SK-N-SH (cell line): ENCODE results near the gene SLC36A4. TPM values are rescaled to one million over a fixed set of nuclear protein-coding genes. Genes with fewer than 3 reads are reported as not detected.
A peak's percentile ranks its signal among the peaks of the same experiment; 100 is the strongest.

Experiments
- CTCF ChIA-PET: fragments of 300-600, 350-600 bp; formaldehyde crosslinking; extraction: SDS; loops from one replicate; lab custom pipeline; 2021; lab: Yijun Ruan, JAX
- POLR2A ChIA-PET: fragments of 350-600 bp; sonication (Branson Sonifier 250); formaldehyde crosslinking; extraction: SDS; loops from one replicate; lab custom pipeline; 2020; ENCODE audit warnings: antibody characterized with exemption, inconsistent platforms; lab: Yijun Ruan, JAX
- DNase-seq: peaks from one replicate; pipeline ENCODE4 v3.0.0; 2012
- H2AFZ ChIP-seq: fragments of 200-600 bp; sonication (generic); 2 replicates; pipeline ENCODE4 v1.8.1; 2016; ENCODE audit warnings: antibody characterized with exemption, mild to moderate bottlenecking, low read depth
- H3F3A ChIP-seq: fragments of 200-600 bp; sonication (generic); replicated peaks from 2 replicates; pipeline ENCODE3; 2016; ENCODE audit warnings: antibody characterized with exemption, mild to moderate bottlenecking; ENCODE audit not compliant: insufficient read depth
- H3K27ac ChIP-seq, 2 experiments: fragments of 200-500 bp in 1 of 2; fragments of 200-600 bp in 1 of 2; sonication (Bioruptor generic) in 1 of 2; sonication (generic), shearing (Covaris generic) in 1 of 2; 2 replicates each; pipeline versions ENCODE4 v1.5.1 to v1.6.1; 2014 to 2016; ENCODE audit warnings: low read depth in 2 of 2, inconsistent platforms in 1 of 2, low read length in 1 of 2, mild to moderate bottlenecking in 1 of 2, mixed read lengths in 1 of 2
- H3K27me3 ChIP-seq: fragments of 200-600 bp; sonication (generic), shearing (Covaris generic); 2 replicates; pipeline ENCODE4 v1.6.1; 2016; ENCODE audit warnings: mixed run types; ENCODE audit not compliant: insufficient read depth
- H3K36me3 ChIP-seq, 2 experiments: fragments of 200-500 bp in 1 of 2; fragments of 200-600 bp in 1 of 2; sonication (Bioruptor generic) in 1 of 2; sonication (generic) in 1 of 2; replicated peaks in 1 of 2; 2 replicates each; pipeline versions ENCODE3 to v1.5.1; 2014 to 2016; ENCODE audit warnings: low read length in 1 of 2, mild to moderate bottlenecking in 1 of 2; ENCODE audit not compliant: insufficient read depth in 2 of 2, control insufficient read depth in 1 of 2
- H3K4me1 ChIP-seq, 2 experiments: fragments of 200-500 bp in 1 of 2; fragments of 200-600 bp in 1 of 2; sonication (Bioruptor generic) in 1 of 2; sonication (generic), shearing (Covaris generic) in 1 of 2; 2 replicates each; pipeline versions ENCODE4 v1.5.1 to v1.6.1; 2014 to 2016; ENCODE audit warnings: low read depth in 1 of 2, low read length in 1 of 2, mixed run types in 1 of 2; ENCODE audit not compliant: insufficient read depth in 2 of 2, control insufficient read depth in 1 of 2
- H3K4me2 ChIP-seq: fragments of 200-600 bp; sonication (generic), shearing (Covaris generic); 2 replicates; pipeline ENCODE4 v1.6.1; 2017; ENCODE audit warnings: mixed run types
- H3K4me3 ChIP-seq, 2 experiments: fragments of 200-500 bp in 1 of 2; fragments of 200-600 bp in 1 of 2; sonication (Bioruptor generic) in 1 of 2; sonication (generic), shearing (Covaris generic) in 1 of 2; 2 replicates each; pipeline versions ENCODE4 v1.5.1 to v1.8.1; 2014 to 2016; ENCODE audit warnings: low read depth in 2 of 2, inconsistent platforms in 1 of 2, low read length in 1 of 2, mild to moderate bottlenecking in 1 of 2, mixed read lengths in 1 of 2, moderate library complexity in 1 of 2
- H3K79me2 ChIP-seq: fragments of 200-600 bp; sonication (generic); 2 replicates; pipeline ENCODE4 v1.8.1; 2017; ENCODE audit warnings: mild to moderate bottlenecking; ENCODE audit not compliant: insufficient read depth
- H3K9ac ChIP-seq: fragments of 200-600 bp; sonication (generic); 2 replicates; pipeline ENCODE4 v1.6.1; 2017; ENCODE audit warnings: mixed run types
- H3K9me2 ChIP-seq: fragments of 200-600 bp; sonication (generic); 2 replicates; pipeline ENCODE4 v1.6.1; 2017; ENCODE audit warnings: mixed run types
- H3K9me3 ChIP-seq: fragments of 200-600 bp; sonication (generic); 2 replicates; pipeline ENCODE4 v1.6.1; 2017; ENCODE audit warnings: mixed run types, mild to moderate bottlenecking, moderate library complexity
- H4K20me1 ChIP-seq: fragments of 200-600 bp; sonication (generic); 2 replicates; pipeline ENCODE4 v1.6.1; 2017; ENCODE audit warnings: mild to moderate bottlenecking, mixed run types; ENCODE audit not compliant: insufficient read depth
- CTCF ChIP-seq: fragments of 200-600 bp; sonication (generic); IDR thresholded peaks from 2 replicates; pipeline ENCODE4 v1.6.1; 2017; ENCODE audit warnings: antibody characterized with exemption, mild to moderate bottlenecking, moderate library complexity
- ELF1 ChIP-seq: IDR thresholded peaks from 2 replicates; pipeline ENCODE4 v1.4.0; 2012
- NFIC ChIP-seq: IDR thresholded peaks from 2 replicates; pipeline ENCODE4 v1.4.0; 2012; ENCODE audit warnings: borderline replicate concordance
- POLR2AphosphoS5 ChIP-seq: IDR thresholded peaks from 2 replicates; pipeline ENCODE4 v1.6.1; 2012; ENCODE audit warnings: low read depth, low read length
- RAD21 ChIP-seq: IDR thresholded peaks from 2 replicates; pipeline ENCODE4 v1.6.1; 2012; ENCODE audit warnings: mild to moderate bottlenecking, low read length
- REST ChIP-seq: IDR thresholded peaks from 2 replicates; pipeline ENCODE4 v1.6.1; 2012; ENCODE audit warnings: mild to moderate bottlenecking, low read depth, low read length, moderate library complexity
- WGBS: methylation state at CpG from one replicate; pipeline ENCODE4 v1.1.6; 2017; ENCODE audit warnings: low lambda C conversion rate; 5-methylcytosine and 5-hydroxymethylcytosine counted together
- polyA plus RNA-seq, 3 experiments: library from polyadenylated mRNA; depleted of rRNA; stranded (reverse); fragments of >200 nt; gene quantifications; 2 replicates each; pipeline ENCODE4 v1.2.3, GENCODE V29; 2012

Gene SLC36A4
- polyA plus RNA-seq, 1 of the 3 experiments (the other 2 are of a cell fraction), result 9.7 TPM

- CTCF ChIA-PET, result no interaction called here
- Histone ChIP-seq H3K27me3 (no peaks in the 10 kb centered on the region), H3K4me2 (no peak overlapping the region), H4K20me1 (no peaks in the 10 kb centered on the region), H2AFZ (no peak overlapping the region), H3K9ac (no peak overlapping the region), H3K9me2 (no peaks in the 10 kb centered on the region), H3K4me3 (no peak overlapping the region), H3K4me1 (no peaks in the 10 kb centered on the region), H3K36me3 (no peaks in the 10 kb centered on the region), H3K79me2 (no peaks in the 10 kb centered on the region), H3K9me3 (no peaks in the 10 kb centered on the region), H3F3A (no peaks in the 10 kb centered on the region), H3K27ac (no peak overlapping the region)
- DNase-seq, result no peak
- WGBS, result 25% methylated on average over 1 of the region's 1 CpG
- POLR2A ChIA-PET, result no interaction called here
- TF ChIP-seq ELF1 (no peak), NFIC (no peak), POLR2AphosphoS5 (no peak)
Measured at GRCh38 chr11:93208663-93209270, 11.0 kb upstream of the SLC36A4 start.

- Histone ChIP-seq H3K27ac (no peak overlapping the region), H3K27me3 (no peaks in the 10 kb centered on the region), H3K9me3 (no peaks in the 10 kb centered on the region), H3K4me1 (peaks cover 0 to 8% of the 10 kb centered on the region in 2 experiments; a peak in 2 of 4 replicates), H4K20me1 (no peaks in the 10 kb centered on the region), H3K9ac (no peak overlapping the region), H3F3A (peaks cover 3% of the 10 kb centered on the region), H3K36me3 (peaks cover 0 to 3% of the 10 kb centered on the region in 2 experiments), H2AFZ (no peak overlapping the region), H3K4me2 (no peak overlapping the region), H3K9me2 (no peaks in the 10 kb centered on the region), H3K4me3 (no peak overlapping the region), H3K79me2 (peaks cover 24% of the 10 kb centered on the region)
- ChIA-PET POLR2A (no interaction called here), CTCF (interaction anchor here (1.4 kb wide), 1 partner anchor 35 kb away, joined by 5 read pairs; no protein-coding TSS in a partner anchor)
- DNase-seq, result no peak
- 63% methylated on average over 1 of the region's 1 CpG for WGBS
- no peak for TF ChIP-seq CTCF
Measured at GRCh38 chr11:93199616-93200015, 1.8 kb upstream of the SLC36A4 start.

GRCh38 chr11:93198215-93198845 lies 539 bp upstream of the SLC36A4 start:
- no peaks in the 10 kb centered on the region for H4K20me1 ChIP-seq
- H3K4me3 ChIP-seq, result peak overlapping the region; percentile 70 to 91
- no peaks in the 10 kb centered on the region for H3K9me3 ChIP-seq
- H3K27me3 ChIP-seq, result no peaks in the 10 kb centered on the region
- no peaks in the 10 kb centered on the region for H3K9me2 ChIP-seq
- ChIA-PET CTCF (interaction anchor here (1.4 to 1.5 kb wide), 2 partner anchors 17 to 36 kb away, joined by 3 to 5 read pairs; no protein-coding TSS in a partner anchor), POLR2A (interaction anchor here (0.9 to 1.4 kb wide), 3 partner anchors 14 to 463 kb away, joined by 3 to 4 read pairs (median 4); partner anchors contain the start of gene CEP295)
- H3F3A ChIP-seq, result peaks cover 3% of the 10 kb centered on the region
- 54% methylated on average over 14 of the region's 14 CpGs for WGBS
- H3K9ac ChIP-seq, result peak overlapping the region; percentile 97
- H3K27ac ChIP-seq, result peak overlapping the region; percentile 95 to 98; a peak in 2 of 4 replicates
- no peak for DNase-seq
- TF ChIP-seq RAD21 (no peak), REST (peak; percentile 66; the same call in 1 of the 2 replicates)
- H3K79me2 ChIP-seq, result peaks cover 37% of the 10 kb centered on the region
- H3K4me2 ChIP-seq, result peak overlapping the region; percentile 65
- peaks cover 0 to 6% of the 10 kb centered on the region in 2 experiments for H3K36me3 ChIP-seq
- peaks cover 0 to 10% of the 10 kb centered on the region in 2 experiments; a peak in 2 of 4 replicates for H3K4me1 ChIP-seq
- H2AFZ ChIP-seq, result peak overlapping the region; percentile 92
